Calu3 (cell line): ENCODE results near the gene SEC14L2. TPM values are rescaled to one million over a fixed set of nuclear protein-coding genes. Genes with fewer than 3 reads are reported as not detected.

Experiments used
- BruUV-seq: library from RNA; stranded (reverse); fragments of 400-500 nt; replicated peaks from 2 replicates; lab custom pipeline; 2021; lab: Mats Ljungman, UMichigan
- CTCF ChIA-PET: fragments of 300-600 bp; sonication (Branson Sonifier 250); formaldehyde crosslinking; loops from one replicate; lab custom pipeline; 2022; ENCODE audit warnings: antibody characterized with exemption; lab: Charles Lee
- DNase-seq: peaks from one replicate; pipeline ENCODE4 v3.0.0; 2022
- H3K27ac Mint-ChIP-seq: one replicate; pipeline ENCODE4 v1.8.0; 2022; ENCODE audit warnings: mixed read lengths; ENCODE audit not compliant: unreplicated experiment
- H3K27me3 Mint-ChIP-seq: one replicate; pipeline ENCODE4 v1.8.0; 2022; ENCODE audit warnings: mixed read lengths; ENCODE audit not compliant: unreplicated experiment
- H3K36me3 Mint-ChIP-seq: one replicate; pipeline ENCODE4 v1.8.0; 2022; ENCODE audit warnings: mild to moderate bottlenecking, moderate library complexity, mixed read lengths; ENCODE audit not compliant: insufficient read depth, unreplicated experiment
- H3K4me1 Mint-ChIP-seq: one replicate; pipeline ENCODE4 v1.8.0; 2022; ENCODE audit warnings: mild to moderate bottlenecking, low read depth, mixed read lengths; ENCODE audit not compliant: unreplicated experiment
- H3K4me3 Mint-ChIP-seq: one replicate; pipeline ENCODE4 v1.8.0; 2022; ENCODE audit warnings: mild to moderate bottlenecking, low read depth, moderate library complexity, mixed read lengths; ENCODE audit not compliant: unreplicated experiment
- H3K9me3 Mint-ChIP-seq: one replicate; pipeline ENCODE4 v1.8.0; 2022; ENCODE audit warnings: low read depth, mixed read lengths; ENCODE audit not compliant: unreplicated experiment
- intact Hi-C: fragments of 100-400 bp; cut with micrococcal nuclease; formaldehyde crosslinking; loops from one replicate; pipeline ENCODE4 v1.10.0; 2022; ENCODE audit not compliant: unreplicated experiment
- total RNA-seq: library from RNA; stranded (reverse); gene quantifications from 2 replicates; pipeline ENCODE4 v1.2.3, GENCODE V29; 2022
- TF ChIP-seq, protein P1 (sequence below): fragments of 200-600 bp; IDR thresholded peaks from one replicate; pipeline ENCODE4 v1.8.0; 2022; ENCODE audit warnings: antibody characterized with exemption; ENCODE audit not compliant: unreplicated experiment

Gene SEC14L2
- total RNA-seq, 1 experiment from 2014 or later: 39.1 TPM

DNA sequence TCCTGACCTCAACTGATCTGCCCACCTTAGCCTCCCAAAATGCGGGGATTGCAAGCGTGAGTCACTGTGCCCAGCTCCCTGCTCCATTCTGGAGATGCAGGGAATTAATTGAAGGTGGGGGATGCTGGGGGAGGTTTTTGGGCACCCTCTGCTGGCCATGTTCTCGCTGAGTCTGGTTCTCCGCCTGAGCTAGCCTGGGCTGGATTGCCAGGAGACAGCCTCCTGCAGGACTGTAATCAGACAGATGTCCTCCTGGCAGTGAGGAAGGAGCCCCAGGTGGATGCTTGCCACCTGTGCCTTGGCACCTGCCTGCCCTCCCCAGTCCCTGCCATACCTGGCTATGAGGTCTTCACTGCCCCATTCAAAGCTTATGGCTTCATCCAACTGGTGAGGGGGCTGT lies 34.1 kb downstream of the SEC14L2 start:
- H3K27me3 Mint-ChIP-seq: no peaks in the 10 kb centered on the region
- peaks cover 21% of the 10 kb centered on the region for H3K36me3 Mint-ChIP-seq
- TF ChIP-seq, protein P1, sequence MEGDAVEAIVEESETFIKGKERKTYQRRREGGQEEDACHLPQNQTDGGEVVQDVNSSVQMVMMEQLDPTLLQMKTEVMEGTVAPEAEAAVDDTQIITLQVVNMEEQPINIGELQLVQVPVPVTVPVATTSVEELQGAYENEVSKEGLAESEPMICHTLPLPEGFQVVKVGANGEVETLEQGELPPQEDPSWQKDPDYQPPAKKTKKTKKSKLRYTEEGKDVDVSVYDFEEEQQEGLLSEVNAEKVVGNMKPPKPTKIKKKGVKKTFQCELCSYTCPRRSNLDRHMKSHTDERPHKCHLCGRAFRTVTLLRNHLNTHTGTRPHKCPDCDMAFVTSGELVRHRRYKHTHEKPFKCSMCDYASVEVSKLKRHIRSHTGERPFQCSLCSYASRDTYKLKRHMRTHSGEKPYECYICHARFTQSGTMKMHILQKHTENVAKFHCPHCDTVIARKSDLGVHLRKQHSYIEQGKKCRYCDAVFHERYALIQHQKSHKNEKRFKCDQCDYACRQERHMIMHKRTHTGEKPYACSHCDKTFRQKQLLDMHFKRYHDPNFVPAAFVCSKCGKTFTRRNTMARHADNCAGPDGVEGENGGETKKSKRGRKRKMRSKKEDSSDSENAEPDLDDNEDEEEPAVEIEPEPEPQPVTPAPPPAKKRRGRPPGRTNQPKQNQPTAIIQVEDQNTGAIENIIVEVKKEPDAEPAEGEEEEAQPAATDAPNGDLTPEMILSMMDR: no peak
- intact Hi-C loops: no loop called here
- no peak overlapping the region for H3K27ac Mint-ChIP-seq
- H3K9me3 Mint-ChIP-seq: peaks cover 3% of the 10 kb centered on the region
- no peak overlapping the region for H3K4me3 Mint-ChIP-seq
- no peak for DNase-seq
- peaks cover 20% of the 10 kb centered on the region for H3K4me1 Mint-ChIP-seq
- CTCF ChIA-PET: interaction anchor here (1.1 kb wide), 1 partner anchor 40 kb away, joined by 4 read pairs; no protein-coding TSS in a partner anchor
- BruUV-seq: no TSS peak

DNA sequence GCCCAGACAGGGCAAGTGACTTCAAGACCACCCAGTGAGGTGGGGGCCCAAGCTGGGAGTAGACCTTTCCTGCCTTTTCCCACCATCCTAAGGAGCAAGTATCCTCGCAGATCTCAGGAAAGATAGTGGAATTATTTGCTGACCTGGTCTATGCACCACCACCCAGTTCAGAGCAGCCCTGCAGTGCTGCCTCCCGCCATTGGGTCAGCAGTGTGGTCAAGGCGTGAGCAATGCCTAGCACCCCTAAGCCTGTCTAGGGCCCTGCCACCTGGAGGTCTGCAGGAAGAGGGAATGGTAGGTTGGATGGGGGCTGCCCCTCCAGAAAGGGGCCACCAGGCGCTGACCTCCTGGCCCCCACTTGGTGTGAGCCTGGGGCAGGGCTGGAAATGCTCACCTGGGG lies 35.3 kb downstream of the SEC14L2 start:
- DNase-seq: no peak
- H3K4me1 Mint-ChIP-seq: peaks cover 15% of the 10 kb centered on the region
- no peak overlapping the region for H3K4me3 Mint-ChIP-seq
- BruUV-seq: no TSS peak
- CTCF ChIA-PET: interaction anchor here (1.1 kb wide), 1 partner anchor 41 kb away, joined by 4 read pairs; no protein-coding TSS in a partner anchor
- TF ChIP-seq, protein P1: no peak
- H3K9me3 Mint-ChIP-seq: peaks cover 3% of the 10 kb centered on the region
- H3K27me3 Mint-ChIP-seq: no peaks in the 10 kb centered on the region
- intact Hi-C loops: no loop called here
- peaks cover 9% of the 10 kb centered on the region for H3K36me3 Mint-ChIP-seq
- H3K27ac Mint-ChIP-seq: no peak overlapping the region

DNA sequence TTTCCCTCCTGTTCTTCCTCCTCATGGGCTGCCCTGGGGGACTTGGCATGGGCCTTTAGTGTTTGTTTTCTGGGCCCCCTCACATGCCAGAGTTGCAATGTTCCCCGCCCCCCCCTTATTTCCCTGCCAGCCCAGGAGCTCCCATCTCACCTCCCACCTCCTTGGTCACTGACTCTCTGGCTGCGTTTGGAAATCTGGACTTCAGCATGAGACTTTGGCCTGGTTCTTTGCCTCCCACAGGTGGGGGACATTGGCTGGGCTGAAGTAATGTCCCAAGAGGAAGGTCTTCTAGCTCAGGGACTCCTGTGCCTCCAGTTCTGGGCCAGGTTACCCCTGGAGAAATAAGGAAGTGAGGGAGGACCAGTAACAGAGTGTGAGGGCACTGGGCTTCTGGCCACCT lies 35.7 kb downstream of the SEC14L2 start:
- BruUV-seq: no TSS peak
- TF ChIP-seq, protein P1: no peak
- no peaks in the 10 kb centered on the region for H3K27me3 Mint-ChIP-seq
- H3K4me1 Mint-ChIP-seq: peaks cover 11% of the 10 kb centered on the region
- no peak for DNase-seq
- peaks cover 6% of the 10 kb centered on the region for H3K36me3 Mint-ChIP-seq
- peaks cover 3% of the 10 kb centered on the region for H3K9me3 Mint-ChIP-seq
- no peak overlapping the region for H3K27ac Mint-ChIP-seq
- H3K4me3 Mint-ChIP-seq: no peak overlapping the region
- intact Hi-C loops: no loop called here
- CTCF ChIA-PET: no interaction called here

- Mint-ChIP-seq H3K27me3 (no peaks in the 10 kb centered on the region), H3K36me3 (peaks cover 6% of the 10 kb centered on the region), H3K4me3 (no peak overlapping the region), H3K4me1 (peaks cover 14% of the 10 kb centered on the region), H3K27ac (no peak overlapping the region), H3K9me3 (peaks cover 3% of the 10 kb centered on the region)
- TF ChIP-seq, protein P1: no peak
- no TSS peak for BruUV-seq
- DNase-seq: no peak
- intact Hi-C loops: no loop called here
- CTCF ChIA-PET: no interaction called here
Measured at GRCh38 chr22:30433227-30433626, 36.4 kb downstream of the SEC14L2 start.
